GM12864 (cell line): Measurements from ENCODE around the gene DENND1A.

ENCODE experiments used
- DNase-seq: peaks from one replicate; pipeline ENCODE4 v3.0.0-alpha.2; 2011; ENCODE audit warnings: low read depth
- H3K4me3 ChIP-seq: 2 replicates; pipeline ENCODE4 v1.5.1; 2011; ENCODE audit warnings: mild to moderate bottlenecking, low read depth, low read length, control low read depth
- TF ChIP-seq, protein P1 (sequence below): IDR thresholded peaks from 2 replicates; pipeline ENCODE4 v1.5.1; 2011; ENCODE audit warnings: low read depth, mild to moderate bottlenecking, moderate library complexity, low read length, control low read depth, inconsistent platforms; ENCODE audit errors: missing control alignments

The DENND1A gene

DNA sequence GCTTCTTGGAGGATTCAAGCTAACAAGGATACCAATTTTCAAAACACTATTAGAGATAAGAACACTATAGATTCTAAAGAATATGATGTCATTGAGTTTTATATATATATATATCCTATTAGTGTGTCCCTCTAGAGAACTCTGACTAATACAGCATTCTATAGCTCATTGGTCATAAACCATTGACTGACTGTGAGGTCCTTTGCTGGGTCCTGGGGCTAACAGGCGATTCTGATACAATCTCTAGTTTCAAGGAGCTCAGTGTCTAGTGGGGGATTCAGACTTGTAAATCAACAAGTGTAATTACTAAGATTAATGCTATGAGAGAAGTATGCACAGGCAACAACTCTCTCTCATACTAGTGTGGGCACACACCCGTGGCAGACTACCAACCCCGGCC, 234.5 kb downstream of the DENND1A start:
- DNase-seq, result no peak
- TF ChIP-seq, protein P1, sequence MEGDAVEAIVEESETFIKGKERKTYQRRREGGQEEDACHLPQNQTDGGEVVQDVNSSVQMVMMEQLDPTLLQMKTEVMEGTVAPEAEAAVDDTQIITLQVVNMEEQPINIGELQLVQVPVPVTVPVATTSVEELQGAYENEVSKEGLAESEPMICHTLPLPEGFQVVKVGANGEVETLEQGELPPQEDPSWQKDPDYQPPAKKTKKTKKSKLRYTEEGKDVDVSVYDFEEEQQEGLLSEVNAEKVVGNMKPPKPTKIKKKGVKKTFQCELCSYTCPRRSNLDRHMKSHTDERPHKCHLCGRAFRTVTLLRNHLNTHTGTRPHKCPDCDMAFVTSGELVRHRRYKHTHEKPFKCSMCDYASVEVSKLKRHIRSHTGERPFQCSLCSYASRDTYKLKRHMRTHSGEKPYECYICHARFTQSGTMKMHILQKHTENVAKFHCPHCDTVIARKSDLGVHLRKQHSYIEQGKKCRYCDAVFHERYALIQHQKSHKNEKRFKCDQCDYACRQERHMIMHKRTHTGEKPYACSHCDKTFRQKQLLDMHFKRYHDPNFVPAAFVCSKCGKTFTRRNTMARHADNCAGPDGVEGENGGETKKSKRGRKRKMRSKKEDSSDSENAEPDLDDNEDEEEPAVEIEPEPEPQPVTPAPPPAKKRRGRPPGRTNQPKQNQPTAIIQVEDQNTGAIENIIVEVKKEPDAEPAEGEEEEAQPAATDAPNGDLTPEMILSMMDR, result no peak
- no peak overlapping the region for H3K4me3 ChIP-seq

DNA sequence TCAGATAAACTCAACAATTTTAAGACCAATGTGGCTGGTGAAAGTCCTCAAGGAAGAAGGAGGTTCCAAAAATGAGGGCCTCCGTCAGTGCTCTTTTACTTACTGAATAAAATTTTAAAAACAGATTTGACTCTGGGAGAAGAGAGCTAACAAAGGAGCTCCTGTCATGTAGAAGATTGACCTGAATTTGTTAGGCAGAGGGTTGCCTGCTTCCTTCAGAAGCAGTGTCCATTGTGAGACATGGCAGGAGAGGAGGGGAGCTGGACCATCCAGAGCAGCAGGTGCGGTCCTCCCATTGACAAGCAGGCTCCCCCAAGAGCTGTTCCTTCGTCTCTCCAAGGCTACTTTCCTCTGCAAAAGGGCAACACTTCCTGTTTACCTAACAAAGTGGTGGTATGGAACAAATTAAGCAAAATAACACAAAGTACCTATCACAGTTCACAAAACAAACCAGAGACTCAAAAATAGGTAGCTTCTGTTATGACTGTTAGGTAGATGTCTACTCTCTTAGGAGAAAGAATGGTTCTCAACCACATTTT, 238.1 kb downstream of the DENND1A start:
- no peak overlapping the region for H3K4me3 ChIP-seq
- no peak for DNase-seq
- TF ChIP-seq, protein P1, result no peak

DNA sequence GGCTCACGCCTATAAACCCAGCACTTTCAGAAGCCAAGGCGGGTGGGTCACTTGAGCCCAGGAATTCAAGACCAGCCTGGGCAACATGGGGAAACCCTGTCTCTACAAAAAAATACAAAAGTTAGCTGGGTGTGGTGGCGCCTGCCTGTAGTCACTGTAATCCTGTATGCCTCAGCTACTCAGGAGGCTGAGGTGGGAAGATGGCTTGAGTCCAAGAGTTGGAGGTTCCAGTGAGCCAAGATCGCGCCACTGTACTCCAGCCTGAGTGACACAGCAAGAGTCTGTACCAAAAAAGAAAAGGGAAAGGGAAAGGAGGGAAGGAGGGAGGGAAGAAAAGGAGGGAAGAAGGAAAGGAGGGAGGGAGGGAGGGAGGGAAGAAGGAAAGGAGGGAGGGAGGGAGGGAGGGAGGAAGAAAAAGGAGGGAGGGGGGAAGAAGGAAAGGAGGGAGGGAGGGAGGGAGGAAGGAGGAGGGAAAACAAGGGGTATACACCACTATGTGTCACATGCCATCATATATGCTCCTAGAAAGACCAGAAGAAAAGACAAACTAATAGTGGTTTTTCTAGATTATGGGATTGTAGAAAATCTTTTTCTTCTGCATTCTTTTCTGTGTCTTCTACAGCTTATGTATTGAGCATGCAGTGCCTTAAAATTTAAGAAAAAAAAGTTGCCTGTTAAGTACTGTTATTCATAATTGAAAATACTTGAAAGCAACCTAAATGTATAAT, 240.1 kb downstream of the DENND1A start:
- H3K4me3 ChIP-seq, result no peak overlapping the region
- TF ChIP-seq, protein P1, result no peak
- DNase-seq, result no peak

DNA sequence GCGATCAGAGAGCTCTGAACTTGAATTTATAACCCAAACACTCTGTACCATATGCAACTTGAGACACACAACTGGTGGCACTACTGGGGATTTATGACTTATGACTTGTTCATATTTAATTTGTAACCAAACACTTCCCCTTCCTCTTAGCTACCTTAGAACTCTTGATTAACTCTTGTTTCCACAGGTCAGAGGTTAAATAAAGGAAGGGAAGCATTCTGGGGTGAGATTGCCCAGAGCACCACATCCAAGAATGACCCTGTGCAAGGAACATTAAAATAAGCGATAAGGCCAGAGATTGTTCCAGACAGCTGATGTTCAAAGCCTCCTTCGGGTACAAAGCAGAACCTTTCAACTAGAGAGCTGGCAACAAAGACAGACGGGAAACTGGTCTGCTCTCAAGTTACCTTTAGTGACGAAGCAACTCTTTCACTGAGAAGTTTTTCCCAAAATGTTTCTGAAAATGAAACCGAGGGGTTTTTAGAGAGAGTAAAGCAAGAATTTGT, 242.6 kb downstream of the DENND1A start:
- no peak for DNase-seq
- TF ChIP-seq, protein P1, result no peak
- no peak overlapping the region for H3K4me3 ChIP-seq

DNA sequence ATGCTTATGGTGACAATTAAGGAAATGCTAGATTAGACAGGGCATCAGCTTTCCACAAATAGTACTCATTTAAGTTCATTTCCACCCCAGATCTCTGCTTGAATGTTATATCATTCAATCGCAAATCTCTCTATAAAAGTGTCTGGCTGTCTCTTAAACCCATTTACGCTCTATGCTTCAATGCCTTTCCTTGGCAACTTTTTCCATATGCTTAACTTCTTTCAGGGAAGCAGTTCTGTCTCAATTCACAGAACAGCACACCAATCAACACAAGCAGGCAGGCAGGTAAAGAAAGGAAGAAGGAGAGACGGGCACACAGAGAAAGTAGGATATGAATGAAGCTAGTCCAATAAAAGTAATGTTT, 243.1 kb downstream of the DENND1A start:
- DNase-seq, result no peak
- H3K4me3 ChIP-seq, result no peak overlapping the region
- TF ChIP-seq, protein P1, result no peak

DNA sequence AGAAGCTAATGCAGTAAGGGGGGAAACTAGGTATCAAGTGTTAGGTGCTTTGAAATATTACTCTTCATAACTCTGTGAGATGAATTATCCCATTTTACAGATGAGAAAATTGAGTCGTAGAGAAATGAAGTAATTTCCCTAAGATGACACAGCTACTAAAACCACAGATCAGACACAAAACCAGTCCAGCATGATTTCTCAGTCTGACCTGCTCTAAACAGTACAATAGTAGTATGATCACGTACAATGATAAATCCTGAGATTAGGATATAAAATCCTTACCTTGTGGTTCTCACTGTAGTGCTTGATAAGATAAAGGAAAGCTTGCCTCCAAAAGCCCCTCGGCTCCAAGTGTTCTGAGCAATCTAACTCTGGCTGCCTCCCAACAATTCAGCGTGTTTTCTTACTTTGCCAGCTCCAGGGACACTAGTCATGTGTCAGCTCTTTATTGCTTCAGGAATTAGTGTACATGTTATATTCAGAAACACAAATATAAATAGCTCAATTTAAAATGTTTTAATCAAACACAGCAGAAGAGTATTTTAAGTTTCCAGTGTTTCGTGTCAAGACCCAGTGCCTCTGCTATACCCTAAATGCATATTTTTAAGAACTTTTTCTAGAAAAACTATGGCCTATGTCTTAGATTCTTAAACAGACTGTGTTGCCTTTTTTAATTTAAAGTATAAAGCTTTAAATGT, 243.6 kb downstream of the DENND1A start:
- DNase-seq, result no peak
- TF ChIP-seq, protein P1, result no peak
- H3K4me3 ChIP-seq, result no peak overlapping the region
